NB4 (cell line): Measurements from ENCODE around the gene LMBRD2.

Experiments used
- CTCF ChIP-seq: IDR thresholded peaks from one replicate; pipeline ENCODE4 v1.5.1; 2012; ENCODE audit warnings: low read depth, low read length
- MYC ChIP-seq: IDR thresholded peaks from 2 replicates; pipeline ENCODE4 v1.6.1; 2011; ENCODE audit warnings: low read depth, low read length

- TF ChIP-seq CTCF (no peak), MYC (no peak)
These were observed 22.4 kb upstream of the LMBRD2 start for GRCh38 chr5:36174119-36174518.
